ENCODE data around the gene AEBP1.

Gene AEBP1

DNA sequence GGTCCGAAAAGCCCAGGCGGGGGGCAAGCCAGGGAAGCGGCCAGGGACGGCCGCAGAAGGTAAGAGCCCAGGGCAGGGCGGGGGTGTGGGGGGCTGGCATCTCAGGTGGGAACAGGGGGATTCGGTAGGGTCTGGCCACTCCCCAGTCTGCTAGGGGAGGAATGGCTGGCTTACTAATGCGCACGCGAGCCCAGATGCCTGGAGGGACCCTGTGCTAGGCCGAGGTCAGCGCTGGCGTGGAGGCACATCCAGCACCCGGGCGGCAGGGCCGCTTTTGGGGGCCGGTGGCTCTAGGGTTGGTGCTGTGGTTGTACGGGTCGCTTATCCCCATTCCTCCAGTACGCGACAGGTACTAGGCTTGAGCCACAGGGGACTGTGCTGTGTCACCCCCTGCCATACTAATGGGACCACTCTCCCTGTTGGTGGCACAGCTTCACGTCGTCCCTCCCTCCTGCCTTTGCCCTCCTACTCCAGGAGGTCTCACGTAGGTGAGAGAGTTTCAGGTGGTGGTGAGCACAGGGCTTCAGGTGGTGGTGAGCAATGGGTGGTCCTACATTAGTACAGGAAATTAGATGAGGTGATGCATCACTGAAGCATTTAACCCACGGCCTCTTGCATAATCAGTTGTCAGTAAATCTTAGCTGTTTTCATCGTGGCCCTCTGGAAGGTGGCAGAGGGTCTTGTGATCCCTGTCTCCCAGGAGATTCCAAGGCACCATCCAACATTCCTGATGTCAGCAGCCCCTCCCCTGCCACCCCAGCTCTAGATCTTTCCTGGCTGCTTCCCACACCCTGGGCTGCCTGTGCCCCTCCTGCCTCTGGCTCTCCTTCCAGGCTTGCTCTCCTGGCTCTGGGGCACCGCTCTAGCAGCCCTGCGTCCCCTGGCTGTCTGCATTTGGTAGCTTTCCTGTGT lies 971 bp downstream of the AEBP1 start:
- no peak for DNase-seq (ENCODE audit: low read depth in 2 of 2)

DNA sequence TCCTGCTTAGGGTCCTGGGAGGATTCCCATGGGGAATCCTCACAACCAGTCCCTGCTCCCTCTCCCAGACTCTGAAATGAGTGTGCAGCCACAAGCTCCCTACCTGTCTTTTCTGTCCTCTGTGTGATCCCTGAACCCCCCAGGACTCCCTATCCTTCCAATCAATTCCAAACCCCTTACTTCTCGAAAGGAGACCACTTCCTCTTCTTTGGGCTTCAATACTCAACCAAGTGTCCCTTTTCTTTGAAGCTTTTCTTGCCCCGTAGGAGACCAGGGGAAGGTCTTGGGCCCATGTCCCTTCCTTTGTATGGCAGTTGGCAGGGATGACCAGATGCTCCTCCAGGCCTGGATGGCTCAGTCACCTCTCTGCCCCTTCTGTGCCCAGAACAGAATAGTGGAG lies 1.7 kb downstream of the AEBP1 start:
- no peak for DNase-seq (ENCODE audit: low read depth in 2 of 2)

DNA sequence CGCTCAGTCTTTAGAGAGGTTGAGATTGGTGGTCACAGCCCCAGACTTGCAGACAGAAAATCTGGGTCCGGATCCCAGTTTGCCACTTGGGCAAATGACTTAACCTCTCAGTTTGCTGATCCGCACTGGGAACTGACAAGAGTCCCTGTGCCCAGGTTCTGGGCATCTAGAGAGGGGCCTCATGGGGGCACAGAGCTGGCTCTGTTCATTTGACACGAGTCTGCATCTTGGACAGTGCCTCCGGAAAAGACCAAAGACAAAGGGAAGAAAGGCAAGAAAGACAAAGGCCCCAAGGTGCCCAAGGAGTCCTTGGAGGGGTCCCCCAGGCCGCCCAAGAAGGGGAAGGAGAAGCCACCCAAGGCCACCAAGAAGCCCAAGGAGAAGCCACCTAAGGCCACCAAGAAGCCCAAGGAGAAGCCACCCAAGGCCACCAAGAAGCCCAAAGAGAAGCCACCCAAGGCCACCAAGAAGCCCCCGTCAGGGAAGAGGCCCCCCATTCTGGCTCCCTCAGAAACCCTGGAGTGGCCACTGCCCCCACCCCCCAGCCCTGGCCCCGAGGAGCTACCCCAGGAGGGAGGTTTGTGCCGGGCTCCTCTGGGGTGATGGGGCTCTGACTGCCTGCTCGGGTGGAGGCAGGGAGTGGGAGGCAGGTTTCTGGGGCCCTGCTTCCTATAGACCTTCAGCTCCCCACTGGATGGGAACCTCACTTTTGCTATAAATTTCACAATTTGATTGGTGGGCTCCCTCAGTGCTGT lies 2.3 kb downstream of the AEBP1 start:
- DNase-seq (ENCODE audit: low read depth in 2 of 2) = no peak

DNA sequence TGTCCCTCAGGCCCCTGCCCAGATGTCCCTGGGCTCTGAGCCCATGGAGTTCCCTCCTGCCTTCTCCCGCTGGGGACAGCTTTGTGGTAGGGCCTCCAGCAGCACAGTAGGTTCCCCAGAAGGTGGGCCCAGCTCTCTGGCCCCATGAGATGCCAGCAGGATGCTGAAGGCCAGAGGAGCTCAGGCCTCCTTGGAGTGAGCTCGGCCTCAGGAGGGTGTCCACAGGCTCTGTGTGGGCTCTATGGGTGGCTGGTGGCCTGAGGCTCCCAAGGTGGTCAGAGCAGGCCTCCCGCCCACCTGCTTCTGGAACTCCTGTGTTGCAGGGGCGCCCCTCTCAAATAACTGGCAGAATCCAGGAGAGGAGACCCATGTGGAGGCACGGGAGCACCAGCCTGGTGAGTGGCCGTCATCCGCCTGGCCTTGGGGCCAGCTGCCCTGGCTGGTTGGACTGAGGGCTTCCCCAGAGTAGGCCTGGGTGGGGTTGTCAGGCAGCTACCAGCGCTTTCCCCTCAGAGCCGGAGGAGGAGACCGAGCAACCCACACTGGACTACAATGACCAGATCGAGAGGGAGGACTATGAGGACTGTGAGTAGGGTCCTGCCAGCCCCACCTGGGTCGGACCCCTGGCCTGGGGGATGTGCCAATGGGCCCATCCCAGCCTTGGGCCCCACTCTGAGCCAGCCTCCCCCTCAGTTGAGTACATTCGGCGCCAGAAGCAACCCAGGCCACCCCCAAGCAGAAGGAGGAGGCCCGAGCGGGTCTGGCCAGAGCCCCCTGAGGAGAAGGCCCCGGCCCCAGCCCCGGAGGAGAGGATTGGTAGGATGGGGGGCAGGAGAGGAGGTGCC lies 3.2 kb downstream of the AEBP1 start:
- no peak for DNase-seq (ENCODE audit: low read depth in 2 of 2)

DNA sequence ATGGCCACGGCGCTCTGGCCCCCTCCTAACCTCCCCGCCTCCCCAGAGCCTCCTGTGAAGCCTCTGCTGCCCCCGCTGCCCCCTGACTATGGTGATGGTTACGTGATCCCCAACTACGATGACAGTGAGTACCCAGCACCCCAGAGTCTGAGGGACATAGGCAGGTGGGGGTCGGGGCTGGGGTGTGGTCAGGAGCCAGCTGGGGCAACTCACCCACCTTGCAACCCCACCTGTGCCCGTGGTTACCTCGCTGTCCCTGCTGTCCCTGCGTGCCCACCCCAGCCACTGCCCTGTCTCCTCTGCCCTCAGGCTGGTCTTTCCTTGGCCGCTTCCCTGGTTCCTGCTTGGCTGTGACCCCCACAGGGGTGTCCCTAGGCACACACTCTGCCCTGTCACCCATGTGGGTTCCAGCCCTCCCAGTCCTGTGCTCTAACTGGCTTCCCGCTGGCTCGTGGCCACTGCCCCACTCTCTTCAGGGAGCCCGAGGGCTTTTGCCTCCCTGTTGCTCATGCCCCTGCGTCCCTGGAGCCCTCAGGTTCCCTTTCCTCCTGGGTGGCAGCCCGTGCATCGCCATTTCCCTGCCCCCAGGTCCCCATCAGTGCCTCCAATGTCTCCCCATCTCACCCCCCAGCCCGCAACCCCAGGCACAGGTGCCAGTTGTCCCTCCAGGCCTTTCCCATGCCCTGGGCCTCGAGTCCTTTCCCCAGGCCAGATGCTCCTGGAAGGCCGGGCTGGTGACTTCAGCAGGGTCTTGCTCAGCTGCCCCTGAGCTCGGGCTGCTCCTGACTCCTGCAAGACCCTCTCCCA lies 4.0 kb downstream of the AEBP1 start:
- DNase-seq (ENCODE audit: low read depth in 2 of 2) = no peak

DNA sequence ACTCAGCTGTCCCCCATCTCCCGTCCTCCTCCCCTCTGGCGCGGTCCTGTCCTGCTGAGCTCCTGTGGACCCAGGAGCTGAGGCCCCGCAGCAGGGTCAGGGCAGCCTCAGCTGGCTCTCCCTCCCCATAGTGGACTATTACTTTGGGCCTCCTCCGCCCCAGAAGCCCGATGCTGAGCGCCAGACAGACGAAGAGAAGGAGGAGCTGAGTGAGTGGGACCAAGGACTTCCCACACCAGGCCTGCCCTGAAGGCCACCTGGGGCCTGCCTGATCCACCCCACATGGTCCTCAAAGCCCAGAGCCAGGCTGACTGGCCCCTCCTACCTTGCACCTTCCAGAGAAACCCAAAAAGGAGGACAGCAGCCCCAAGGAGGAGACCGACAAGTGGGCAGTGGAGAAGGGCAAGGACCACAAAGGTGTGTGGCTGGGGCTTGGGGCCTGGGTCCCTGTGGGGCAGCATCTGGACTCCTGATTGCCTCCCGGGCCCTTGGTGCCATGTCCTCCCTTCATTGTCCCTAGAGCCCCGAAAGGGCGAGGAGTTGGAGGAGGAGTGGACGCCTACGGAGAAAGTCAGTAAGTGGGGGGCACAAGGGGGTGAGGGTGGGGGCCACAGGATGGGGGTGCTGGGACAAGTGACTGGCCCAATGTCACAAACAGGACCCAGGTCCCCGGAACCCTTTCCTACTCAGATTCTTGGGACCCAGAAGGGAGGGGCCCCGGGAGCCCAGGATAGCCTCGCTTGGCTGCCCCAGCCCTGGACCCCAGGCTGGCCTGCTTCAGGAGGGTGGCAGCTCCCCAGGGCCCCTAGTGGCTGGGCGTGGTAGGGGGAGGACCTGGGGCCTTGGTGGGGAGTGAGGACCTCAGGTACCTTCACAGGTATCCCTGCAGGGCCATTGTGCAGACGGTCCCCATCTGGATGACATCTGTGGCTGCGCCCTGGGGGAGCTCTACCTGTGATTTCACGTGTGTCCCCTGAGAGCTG lies 4.9 kb downstream of the AEBP1 start:
- no peak for DNase-seq (ENCODE audit: low read depth in 2 of 2)

DNA sequence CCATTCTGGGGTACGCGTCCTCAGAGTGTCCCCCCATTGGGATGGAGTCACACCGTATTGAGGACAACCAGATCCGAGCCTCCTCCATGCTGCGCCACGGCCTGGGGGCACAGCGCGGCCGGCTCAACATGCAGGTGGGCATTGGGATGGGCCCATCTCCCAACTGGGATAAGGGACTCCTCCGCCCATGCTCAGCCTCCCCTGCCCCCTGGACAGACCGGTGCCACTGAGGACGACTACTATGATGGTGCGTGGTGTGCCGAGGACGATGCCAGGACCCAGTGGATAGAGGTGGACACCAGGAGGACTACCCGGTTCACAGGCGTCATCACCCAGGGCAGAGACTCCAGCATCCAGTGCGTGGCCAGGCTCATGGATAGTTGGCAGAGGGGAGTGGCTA lies 5.8 kb downstream of the AEBP1 start:
- no peak for DNase-seq (ENCODE audit: low read depth in 2 of 2)

DNA sequence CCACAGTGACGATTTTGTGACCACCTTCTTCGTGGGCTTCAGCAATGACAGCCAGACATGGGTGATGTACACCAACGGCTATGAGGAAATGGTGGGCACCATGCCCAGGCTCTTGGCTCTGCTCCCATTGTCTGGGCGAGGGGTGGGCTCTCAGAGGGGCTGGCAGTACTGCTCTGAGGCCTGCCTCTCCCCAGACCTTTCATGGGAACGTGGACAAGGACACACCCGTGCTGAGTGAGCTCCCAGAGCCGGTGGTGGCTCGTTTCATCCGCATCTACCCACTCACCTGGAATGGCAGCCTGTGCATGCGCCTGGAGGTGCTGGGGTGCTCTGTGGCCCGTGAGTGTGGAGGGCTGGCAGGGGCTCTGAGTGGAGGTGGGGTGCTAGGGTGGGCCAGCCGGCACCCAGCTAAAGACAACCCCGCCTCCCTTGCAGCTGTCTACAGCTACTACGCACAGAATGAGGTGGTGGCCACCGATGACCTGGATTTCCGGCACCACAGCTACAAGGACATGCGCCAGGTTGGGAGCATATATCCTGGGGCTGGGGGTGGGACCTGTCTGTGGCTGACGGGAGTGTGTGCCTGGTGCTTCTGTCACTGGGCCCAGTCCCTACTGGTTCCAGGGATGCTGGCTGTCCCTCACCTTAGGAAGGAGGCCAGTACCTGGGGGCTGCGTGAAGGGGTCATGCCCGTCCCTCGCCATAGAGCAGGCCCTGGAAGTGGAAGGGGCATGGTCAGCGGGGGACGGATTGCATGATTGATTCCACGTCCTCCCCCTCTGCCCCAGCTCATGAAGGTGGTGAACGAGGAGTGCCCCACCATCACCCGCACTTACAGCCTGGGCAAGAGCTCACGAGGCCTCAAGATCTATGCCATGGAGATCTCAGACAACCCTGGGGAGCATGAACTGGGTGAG lies 6.8 kb downstream of the AEBP1 start:
- DNase-seq (ENCODE audit: low read depth in 2 of 2) = no peak

DNA sequence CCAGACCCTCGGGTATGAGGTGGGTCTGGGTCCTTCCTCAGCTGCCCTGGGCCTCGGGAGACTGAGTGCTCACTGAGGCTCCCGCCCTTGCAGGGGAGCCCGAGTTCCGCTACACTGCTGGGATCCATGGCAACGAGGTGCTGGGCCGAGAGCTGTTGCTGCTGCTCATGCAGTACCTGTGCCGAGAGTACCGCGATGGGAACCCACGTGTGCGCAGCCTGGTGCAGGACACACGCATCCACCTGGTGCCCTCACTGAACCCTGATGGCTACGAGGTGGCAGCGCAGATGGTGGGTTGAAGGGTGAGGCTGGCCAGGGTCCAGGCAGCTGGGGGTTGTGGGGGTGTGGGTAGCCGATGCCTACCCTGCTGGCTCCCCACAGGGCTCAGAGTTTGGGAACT lies 7.6 kb downstream of the AEBP1 start:
- DNase-seq (ENCODE audit: low read depth in 2 of 2) = no peak

DNA sequence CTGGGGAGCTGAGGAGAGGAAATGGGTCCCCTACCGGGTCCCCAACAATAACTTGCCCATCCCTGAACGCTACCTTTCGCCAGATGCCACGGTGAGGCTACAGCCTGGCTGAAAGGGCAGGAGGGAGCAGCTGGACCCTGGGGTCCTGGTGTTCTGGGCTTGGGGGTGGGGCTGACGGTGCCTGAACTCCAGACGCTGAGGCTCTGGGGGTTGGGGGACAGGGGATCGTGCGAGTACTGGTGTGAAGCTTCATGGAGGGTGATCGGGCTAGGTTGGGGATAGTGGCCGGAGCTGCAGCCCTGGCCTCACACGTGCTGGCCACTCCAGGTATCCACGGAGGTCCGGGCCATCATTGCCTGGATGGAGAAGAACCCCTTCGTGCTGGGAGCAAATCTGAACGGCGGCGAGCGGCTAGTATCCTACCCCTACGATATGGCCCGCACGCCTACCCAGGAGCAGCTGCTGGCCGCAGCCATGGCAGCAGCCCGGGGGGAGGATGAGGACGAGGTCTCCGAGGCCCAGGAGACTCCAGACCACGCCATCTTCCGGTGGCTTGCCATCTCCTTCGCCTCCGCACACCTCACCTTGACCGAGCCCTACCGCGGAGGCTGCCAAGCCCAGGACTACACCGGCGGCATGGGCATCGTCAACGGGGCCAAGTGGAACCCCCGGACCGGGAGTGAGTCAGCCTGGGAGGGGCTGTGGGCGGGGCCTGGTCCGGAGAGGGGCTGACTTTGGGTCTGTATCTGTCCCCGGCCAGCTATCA lies 8.3 kb downstream of the AEBP1 start:
- no peak for DNase-seq (ENCODE audit: low read depth in 2 of 2)

DNA sequence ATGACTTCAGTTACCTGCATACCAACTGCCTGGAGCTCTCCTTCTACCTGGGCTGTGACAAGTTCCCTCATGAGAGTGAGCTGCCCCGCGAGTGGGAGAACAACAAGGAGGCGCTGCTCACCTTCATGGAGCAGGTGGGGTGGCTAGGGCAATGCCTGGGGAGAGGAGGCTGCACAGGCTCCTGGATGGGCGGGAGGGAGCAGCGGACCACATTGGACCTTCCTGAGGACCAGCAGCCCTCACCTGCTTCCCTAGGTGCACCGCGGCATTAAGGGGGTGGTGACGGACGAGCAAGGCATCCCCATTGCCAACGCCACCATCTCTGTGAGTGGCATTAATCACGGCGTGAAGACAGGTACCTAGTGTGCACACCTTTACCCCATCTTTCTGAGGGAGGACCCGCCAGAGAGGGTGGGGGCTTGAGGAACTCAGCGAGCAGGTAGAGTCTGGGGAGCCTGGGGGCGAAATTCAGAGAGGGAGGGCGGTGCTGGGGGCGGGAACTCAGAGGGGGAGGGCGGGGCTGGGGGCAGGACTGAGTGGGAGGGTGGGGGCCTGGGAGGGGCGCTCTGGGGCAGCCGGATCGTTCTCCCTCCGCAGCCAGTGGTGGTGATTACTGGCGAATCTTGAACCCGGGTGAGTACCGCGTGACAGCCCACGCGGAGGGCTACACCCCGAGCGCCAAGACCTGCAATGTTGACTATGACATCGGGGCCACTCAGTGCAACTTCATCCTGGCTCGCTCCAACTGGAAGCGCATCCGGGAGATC lies 9.0 kb downstream of the AEBP1 start:
- DNase-seq (ENCODE audit: low read depth in 2 of 2) = no peak

DNA sequence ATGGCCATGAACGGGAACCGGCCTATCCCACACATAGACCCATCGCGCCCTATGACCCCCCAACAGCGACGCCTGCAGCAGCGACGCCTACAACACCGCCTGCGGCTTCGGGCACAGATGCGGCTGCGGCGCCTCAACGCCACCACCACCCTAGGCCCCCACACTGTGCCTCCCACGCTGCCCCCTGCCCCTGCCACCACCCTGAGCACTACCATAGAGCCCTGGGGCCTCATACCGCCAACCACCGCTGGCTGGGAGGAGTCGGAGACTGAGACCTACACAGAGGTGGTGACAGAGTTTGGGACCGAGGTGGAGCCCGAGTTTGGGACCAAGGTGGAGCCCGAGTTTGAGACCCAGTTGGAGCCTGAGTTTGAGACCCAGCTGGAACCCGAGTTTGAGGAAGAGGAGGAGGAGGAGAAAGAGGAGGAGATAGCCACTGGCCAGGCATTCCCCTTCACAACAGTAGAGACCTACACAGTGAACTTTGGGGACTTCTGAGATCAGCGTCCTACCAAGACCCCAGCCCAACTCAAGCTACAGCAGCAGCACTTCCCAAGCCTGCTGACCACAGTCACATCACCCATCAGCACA lies 9.7 kb downstream of the AEBP1 start:
- no peak for DNase-seq (ENCODE audit: low read depth in 2 of 2)

DNA sequence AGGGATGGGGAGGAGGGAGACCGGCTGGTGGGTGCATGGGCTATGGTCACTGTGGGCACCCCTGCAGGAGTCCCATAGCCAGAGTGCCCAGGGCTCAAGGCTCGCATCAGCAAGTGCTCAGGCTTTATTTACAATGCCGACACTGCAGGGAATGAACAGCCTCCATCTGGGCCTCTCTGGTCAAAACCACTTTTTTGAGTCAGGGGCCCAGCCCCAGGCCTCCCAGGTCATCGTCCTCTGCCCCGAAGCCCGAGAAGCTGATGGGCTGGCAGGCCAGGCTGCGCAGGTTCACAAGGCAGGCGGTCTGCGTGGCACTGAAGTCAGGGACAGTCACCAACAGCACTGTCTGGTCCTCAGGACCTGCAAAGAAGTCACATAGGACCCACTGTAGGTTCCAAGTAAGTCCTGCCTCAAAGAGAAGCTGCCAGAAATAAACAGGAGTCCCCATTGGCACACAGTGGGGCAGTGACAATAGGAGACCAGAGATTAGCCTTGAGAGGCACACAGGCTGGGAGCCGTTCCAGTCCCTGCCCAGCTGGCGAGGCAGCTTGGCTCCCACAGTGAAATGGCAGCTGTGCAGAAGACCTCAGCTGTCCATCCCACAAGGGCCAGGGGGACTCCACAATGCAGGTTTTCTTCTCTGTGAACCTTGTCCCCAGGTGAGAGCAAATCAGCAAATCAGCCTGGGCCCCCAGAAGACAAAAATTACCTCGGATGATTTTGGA lies 10.6 kb downstream of the AEBP1 start:
- DNase-seq (ENCODE audit: low read depth in 2 of 2) = no peak

DNA sequence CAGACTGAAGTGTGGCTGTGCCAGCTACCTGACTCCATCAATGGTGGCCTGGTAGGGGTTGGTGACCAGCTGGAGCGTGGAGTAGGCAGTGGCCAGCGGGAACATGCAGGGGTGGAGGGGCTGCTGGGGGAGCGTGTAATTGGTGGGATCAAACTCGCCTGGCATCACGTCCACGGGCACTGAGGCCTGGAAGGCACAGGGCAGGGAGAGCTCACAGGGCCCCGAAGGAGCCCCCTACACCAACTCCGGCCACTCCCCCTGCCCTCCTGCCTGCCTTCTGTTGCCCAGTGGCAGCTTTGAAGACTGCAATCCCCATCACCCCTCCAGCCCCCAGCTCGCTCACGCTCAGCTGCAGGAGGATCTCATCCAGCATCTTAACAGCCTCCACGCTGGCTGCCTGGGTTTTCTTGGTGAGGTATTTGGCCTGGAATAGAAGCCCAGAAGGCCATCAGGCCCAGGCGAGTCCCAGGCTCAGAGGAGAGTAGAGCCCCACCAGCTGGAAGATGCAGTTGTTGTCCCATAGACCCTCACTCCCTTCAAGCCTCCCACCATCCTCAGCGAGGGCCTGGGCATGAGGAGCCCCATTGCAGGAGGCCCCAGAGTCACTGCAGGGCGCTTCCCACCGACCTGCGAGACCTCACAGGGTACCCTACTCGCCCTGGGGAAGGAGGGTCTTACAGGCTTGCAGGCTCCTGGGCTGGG lies 12.1 kb downstream of the AEBP1 start:
- no peak for DNase-seq (ENCODE audit: low read depth in 2 of 2)

DNA sequence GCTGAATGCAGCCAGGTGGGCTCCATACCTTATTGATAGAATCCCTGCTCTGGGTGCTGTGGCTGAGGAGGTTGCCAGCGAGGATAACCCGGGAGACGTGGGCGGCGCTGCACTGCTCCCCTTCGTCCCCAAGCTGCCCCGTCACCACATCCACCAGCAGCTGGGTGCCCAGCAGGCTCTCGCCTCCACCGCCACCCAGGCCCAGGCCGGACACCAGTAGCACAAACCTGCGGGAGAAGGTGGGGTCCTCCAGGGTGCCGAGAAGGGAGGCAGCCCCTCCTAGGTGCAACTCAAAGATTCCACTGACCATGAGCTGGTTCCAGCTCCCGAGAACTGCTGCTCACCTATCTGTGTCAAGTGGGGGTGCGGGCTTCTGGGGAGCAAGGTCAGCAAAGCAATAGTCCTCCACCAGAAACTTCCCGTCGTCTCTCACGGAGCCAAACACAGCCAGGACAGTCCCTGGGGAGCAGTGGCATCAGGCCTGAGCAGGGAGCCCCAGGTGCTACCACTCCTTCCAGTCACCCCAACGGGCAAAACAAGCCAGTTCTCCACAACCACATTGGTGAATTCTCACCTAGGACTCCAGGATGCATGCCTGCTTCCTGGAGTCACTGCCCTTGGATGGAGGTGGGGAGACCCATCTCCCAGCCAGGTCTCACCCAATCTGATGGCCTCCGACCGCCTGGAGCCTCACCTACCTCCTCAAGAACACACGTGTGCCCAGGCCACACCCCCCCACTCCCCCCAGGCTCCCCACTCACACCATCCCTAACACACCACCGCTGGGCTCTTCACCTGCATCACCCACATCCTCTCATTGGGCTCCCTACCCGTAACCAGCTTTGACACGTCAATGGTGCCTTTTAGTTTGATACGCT lies 12.9 kb downstream of the AEBP1 start:
- DNase-seq (ENCODE audit: low read depth in 2 of 2) = no peak
